ENCODE results near the gene PAOX.

DNA sequence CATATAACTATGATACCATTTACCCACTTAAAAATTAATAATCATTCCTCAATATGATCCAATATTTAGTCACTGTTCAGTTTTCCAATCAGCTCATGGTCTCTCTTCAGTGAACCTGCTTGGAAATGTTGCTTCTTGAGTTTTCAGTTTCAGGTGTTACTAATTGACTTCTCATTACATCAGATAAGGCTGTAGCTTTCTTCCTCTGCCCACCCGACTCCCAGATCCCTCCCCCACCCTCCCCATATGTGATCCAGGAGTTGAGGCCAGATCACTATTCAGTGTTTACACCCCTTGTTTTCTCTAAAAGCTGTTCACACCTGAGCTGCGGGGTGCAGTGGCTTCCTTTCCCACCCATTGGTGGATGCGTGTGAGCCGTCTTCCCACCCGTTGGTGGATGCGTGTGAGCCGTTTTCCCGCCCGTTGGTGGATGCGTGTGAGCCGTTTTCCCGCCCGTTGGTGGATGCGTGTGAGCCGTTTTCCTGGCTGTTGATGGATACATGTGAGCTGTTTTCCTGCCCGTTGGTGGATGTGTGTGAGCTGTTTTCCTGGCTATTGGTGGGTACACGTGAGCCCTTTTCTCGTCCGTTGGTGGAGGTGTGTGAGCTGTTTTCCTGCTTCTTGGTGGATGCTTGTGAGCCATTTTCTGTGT, 11.7 kb downstream of the PAOX start:
- TF ChIP-seq FOXM1 (IDR thresholded peaks at IDR 0.05; ENCODE audit: borderline replicate concordance, low read depth) (no peak), EGR1 (IDR thresholded peaks at IDR 0.05) (no peak), TAF1 (IDR thresholded peaks at IDR 0.05; ENCODE audit: low read depth) (no peak), YY1 (IDR thresholded peaks at IDR 0.05; ENCODE audit: low read depth) (no peak)
- TF ChIP-seq, protein P1, sequence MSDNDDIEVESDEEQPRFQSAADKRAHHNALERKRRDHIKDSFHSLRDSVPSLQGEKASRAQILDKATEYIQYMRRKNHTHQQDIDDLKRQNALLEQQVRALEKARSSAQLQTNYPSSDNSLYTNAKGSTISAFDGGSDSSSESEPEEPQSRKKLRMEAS (IDR thresholded peaks at IDR 0.05): no peak
- TF ChIP-seq, protein P2, sequence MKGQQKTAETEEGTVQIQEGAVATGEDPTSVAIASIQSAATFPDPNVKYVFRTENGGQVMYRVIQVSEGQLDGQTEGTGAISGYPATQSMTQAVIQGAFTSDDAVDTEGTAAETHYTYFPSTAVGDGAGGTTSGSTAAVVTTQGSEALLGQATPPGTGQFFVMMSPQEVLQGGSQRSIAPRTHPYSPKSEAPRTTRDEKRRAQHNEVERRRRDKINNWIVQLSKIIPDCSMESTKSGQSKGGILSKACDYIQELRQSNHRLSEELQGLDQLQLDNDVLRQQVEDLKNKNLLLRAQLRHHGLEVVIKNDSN (IDR thresholded peaks at IDR 0.05): no peak

Measured in Ishikawa (cell line).